H1 (cell line): ENCODE data around the gene DLL1. TPM values are rescaled to one million over a fixed set of nuclear protein-coding genes. Genes with fewer than 3 reads are reported as not detected.

ENCODE experiments used
- CTCF ChIA-PET: fragments of 300-600 bp; sonication (Branson Sonifier 250); formaldehyde crosslinking; loops from one replicate; lab custom pipeline; 2021; ENCODE audit not compliant: partially characterized antibody; lab: Charles Lee
- POLR2A ChIA-PET: fragments of 300-600 bp; sonication (Branson Sonifier 250); formaldehyde crosslinking; loops from one replicate; lab custom pipeline; 2021; ENCODE audit warnings: inconsistent platforms; ENCODE audit not compliant: partially characterized antibody; lab: Charles Lee
- DNase-seq, 2 experiments: peaks; one replicate each; pipeline versions ENCODE4 v3.0.0 to v3.0.0-alpha.2; 2010 to 2022; ENCODE audit warnings: low spot score in 2 of 2, low read depth in 1 of 2, mixed read lengths in 1 of 2
- FAIRE-seq: peaks from 2 replicates; lab custom pipeline; 2011; peaks lifted over from hg19 to GRCh38; lab: Jason Lieb, UNC
- H2AFZ ChIP-seq: 2 replicates; pipeline ENCODE4 v1.8.1; 2012; ENCODE audit warnings: low read length, inconsistent platforms
- H2AK5ac ChIP-seq: 2 replicates; pipeline ENCODE4 v1.6.1; 2013; ENCODE audit warnings: low read depth, low read length
- H2BK120ac ChIP-seq: replicated peaks from 2 replicates; pipeline ENCODE3; 2013; ENCODE audit warnings: low read depth, low read length, inconsistent platforms
- H2BK12ac ChIP-seq: 2 replicates; pipeline ENCODE4 v1.6.1; 2013; ENCODE audit warnings: low read depth, low read length
- H2BK15ac ChIP-seq: 2 replicates; pipeline ENCODE4 v1.6.1; 2013; ENCODE audit warnings: low read length
- H2BK20ac ChIP-seq: 2 replicates; pipeline ENCODE4 v1.6.1; 2013; ENCODE audit warnings: low read length
- H2BK5ac ChIP-seq: 2 replicates; pipeline ENCODE4 v1.6.1; 2013; ENCODE audit warnings: low read depth, low read length
- H3K14ac ChIP-seq: 2 replicates; pipeline ENCODE4 v1.6.1; 2013; ENCODE audit warnings: inconsistent platforms; ENCODE audit not compliant: insufficient read length
- H3K18ac ChIP-seq: 2 replicates; pipeline ENCODE4 v1.6.1; 2013; ENCODE audit warnings: low read length; ENCODE audit errors: extremely low read depth
- H3K23ac ChIP-seq: 2 replicates; pipeline ENCODE4 v1.6.1; 2013; ENCODE audit warnings: inconsistent platforms; ENCODE audit not compliant: insufficient read length
- H3K23me2 ChIP-seq: 2 replicates; pipeline ENCODE4 v1.6.1; 2013; ENCODE audit warnings: low read depth, low read length
- H3K27ac ChIP-seq: 2 replicates; pipeline ENCODE4 v1.6.1; 2011; ENCODE audit warnings: low read depth, low read length, inconsistent platforms
- H3K27me3 ChIP-seq, 4 experiments: replicated peaks in 1 of 4; 1 replicate in 1 of 4; 2 replicates in 3 of 4; pipeline versions ENCODE4 v1.6.1 to v1.8.1; 2011 to 2013; ENCODE audit warnings: low read length in 3 of 4, mild to moderate bottlenecking in 3 of 4, inconsistent platforms in 2 of 4, mixed read lengths in 2 of 4, moderate library complexity in 1 of 4; ENCODE audit not compliant: control insufficient read depth in 3 of 4, insufficient read depth in 3 of 4; ENCODE audit errors: extremely low read depth in 1 of 4
- H3K36me3 ChIP-seq, 4 experiments: 2 replicates each; pipeline versions ENCODE4 v1.6.1 to v1.8.1; 2011 to 2013; ENCODE audit warnings: mild to moderate bottlenecking in 4 of 4, low read length in 3 of 4, moderate library complexity in 2 of 4, control low read depth in 1 of 4, inconsistent platforms in 1 of 4; ENCODE audit not compliant: insufficient read depth in 4 of 4, control insufficient read depth in 2 of 4
- H3K4ac ChIP-seq: replicated peaks from 2 replicates; pipeline ENCODE3; 2013; ENCODE audit warnings: low read length, low read depth, mixed read lengths, inconsistent platforms; ENCODE audit not compliant: insufficient read length
- H3K4me1 ChIP-seq, 4 experiments: replicated peaks in 1 of 4; 1 replicate in 1 of 4; 2 replicates in 3 of 4; pipeline versions ENCODE4 v1.6.1 to v1.8.1; 2011 to 2013; ENCODE audit warnings: low read length in 3 of 4, inconsistent platforms in 2 of 4, mixed read lengths in 1 of 4; ENCODE audit not compliant: insufficient read depth in 4 of 4, control insufficient read depth in 3 of 4
- H3K4me2 ChIP-seq, 2 experiments: 2 replicates each; pipeline versions ENCODE4 v1.6.1 to v1.8.1; 2011 to 2013; ENCODE audit warnings: low read depth in 2 of 2, low read length in 2 of 2, control low read depth in 1 of 2, inconsistent platforms in 1 of 2, mild to moderate bottlenecking in 1 of 2; ENCODE audit not compliant: insufficient read depth in 1 of 2
- H3K4me3 ChIP-seq, 4 experiments: fragments of 200-600, 300-600 bp in 1 of 4; sonication (generic), shearing (Covaris generic), sonication (Bioruptor Twin) in 1 of 4; 2 replicates each; pipeline versions ENCODE4 v1.5.1 to v1.8.1; 2011 to 2016; ENCODE audit warnings: low read length in 4 of 4, low read depth in 3 of 4, control low read depth in 2 of 4, inconsistent platforms in 2 of 4, mild to moderate bottlenecking in 2 of 4, mixed read lengths in 1 of 4, moderate library complexity in 1 of 4; ENCODE audit not compliant: insufficient read depth in 2 of 4; ENCODE audit errors: extremely low read depth in 1 of 4
- H3K56ac ChIP-seq: replicated peaks from 2 replicates; pipeline ENCODE3; 2013; ENCODE audit warnings: low read depth, mild to moderate bottlenecking, mixed read lengths, low read length, inconsistent platforms; ENCODE audit not compliant: insufficient read length
- H3K79me1 ChIP-seq: 2 replicates; pipeline ENCODE4 v1.6.1; 2013; ENCODE audit warnings: low read depth, low read length, control low read depth
- H3K79me2 ChIP-seq, 2 experiments: 2 replicates each; pipeline versions ENCODE4 v1.6.1 to v1.8.1; 2012 to 2013; ENCODE audit warnings: low read length in 2 of 2, mild to moderate bottlenecking in 2 of 2, inconsistent platforms in 1 of 2; ENCODE audit not compliant: insufficient read depth in 2 of 2, control insufficient read depth in 1 of 2
- H3K9ac ChIP-seq, 4 experiments: replicated peaks in 1 of 4; 1 replicate in 1 of 4; 2 replicates in 3 of 4; pipeline versions ENCODE4 v1.6.1 to v1.8.1; 2011 to 2013; ENCODE audit warnings: low read depth in 3 of 4, low read length in 3 of 4, control low read depth in 2 of 4, mild to moderate bottlenecking in 2 of 4, moderate library complexity in 2 of 4, inconsistent platforms in 1 of 4; ENCODE audit errors: extremely low read depth in 1 of 4
- H3K9me3 ChIP-seq, 2 experiments: 2 replicates each; pipeline versions ENCODE4 v1.6.1 to v1.8.1; 2012 to 2013; ENCODE audit warnings: mild to moderate bottlenecking in 2 of 2, moderate library complexity in 2 of 2, control low read depth in 1 of 2, inconsistent platforms in 1 of 2, low read depth in 1 of 2, low read length in 1 of 2, mixed read lengths in 1 of 2; ENCODE audit not compliant: insufficient read depth in 2 of 2
- H4K20me1 ChIP-seq, 2 experiments: replicated peaks in 1 of 2; 2 replicates each; pipeline versions ENCODE3 to v1.8.1; 2011 to 2013; ENCODE audit warnings: inconsistent platforms in 2 of 2, low read length in 2 of 2, mild to moderate bottlenecking in 1 of 2; ENCODE audit not compliant: insufficient read depth in 2 of 2, control insufficient read depth in 1 of 2
- H4K5ac ChIP-seq: 2 replicates; pipeline ENCODE4 v1.6.1; 2013; ENCODE audit warnings: low read length, low read depth, mixed read lengths, inconsistent platforms; ENCODE audit not compliant: insufficient read length
- H4K8ac ChIP-seq: 2 replicates; pipeline ENCODE4 v1.8.0; 2013; ENCODE audit warnings: mild to moderate bottlenecking, moderate library complexity, low read length, inconsistent platforms; ENCODE audit not compliant: insufficient read depth; ENCODE audit errors: extremely low read depth
- H4K91ac ChIP-seq: replicated peaks from 2 replicates; pipeline ENCODE3; 2013; ENCODE audit warnings: low read length, mixed read lengths, inconsistent platforms; ENCODE audit not compliant: insufficient read length
- WGBS, 2 experiments: shearing (Covaris generic) in 1 of 2; methylation state at CpG; one replicate each; pipeline versions ENCODE4 v1.1.6 to v1.1.7; 2013 to 2015; ENCODE audit warnings: low lambda C conversion rate in 2 of 2, mixed read lengths in 2 of 2, inconsistent platforms in 1 of 2, low coverage in 1 of 2, missing lambda C conversion rate in 1 of 2; ENCODE audit not compliant: insufficient replicate concordance in 2 of 2, insufficient coverage in 1 of 2, insufficient read length in 1 of 2; ENCODE audit errors: extremely low coverage in 1 of 2, missing lambda C conversion rate in 1 of 2; 5-methylcytosine and 5-hydroxymethylcytosine counted together
- polyA plus RNA-seq, 7 experiments: library from polyadenylated mRNA; depleted of rRNA in 3 of 7; stranded (reverse) in 5 of 7; unstranded in 2 of 7; fragments of >200 nt in 5 of 7; fragments of 200-250 nt in 2 of 7; gene quantifications; 1 replicate in 5 of 7; 2 replicates in 1 of 7; 4 replicates in 1 of 7; pipeline versions ENCODE4 v1.2.1 to v1.2.3, GENCODE V29; 2011 to 2013; ENCODE audit warnings: missing spikeins in 2 of 7, mixed read lengths in 2 of 7
- total RNA-seq: library from RNA; stranded (reverse); fragmentation: NEBNext Ultra II Directional; extraction: Animal tissue kit (Norgen Biotek cat#: 25700); gene quantifications from 2 replicates; pipeline ENCODE4 v1.2.1, GENCODE V29; 2021

DLL1 gene
- total and polyA plus RNA-seq, 2 of the 8 experiments (the other 6 are each of a cell fraction or from before 2014, with no cell fraction given), result 1.7 to 3.8 TPM

GRCh38 chr6:170250455-170250854 lies 40.4 kb downstream of the DLL1 start:
- Histone ChIP-seq H4K20me1 (no peaks in the 10 kb centered on the region), H3K56ac (no peak overlapping the region), H3K79me1 (no peaks in the 10 kb centered on the region), H3K23ac (no peak overlapping the region), H4K5ac (no peak overlapping the region), H2AFZ (no peak overlapping the region), H3K4ac (no peak overlapping the region), H2BK20ac (no peak overlapping the region), H3K27ac (no peak overlapping the region), H3K9me3 (no peaks in the 10 kb centered on the region), H3K9ac (no peak overlapping the region), H2BK15ac (no peak overlapping the region), H2BK5ac (no peak overlapping the region), H3K4me3 (no peak overlapping the region), H4K91ac (no peak overlapping the region), H2AK5ac (no peak overlapping the region), H2BK120ac (no peak overlapping the region), H2BK12ac (no peak overlapping the region), H3K36me3 (no peaks in the 10 kb centered on the region), H3K4me1 (no peaks in the 10 kb centered on the region; a peak in 2 of 7 replicates), H3K18ac (no peak overlapping the region), H4K8ac (no peak overlapping the region; the same call in 1 of the 2 replicates), H3K4me2 (no peak overlapping the region), H3K79me2 (no peaks in the 10 kb centered on the region), H3K27me3 (no peaks in the 10 kb centered on the region), H3K14ac (no peak overlapping the region), H3K23me2 (no peaks in the 10 kb centered on the region)
- 92% methylated on average over 11 of the region's 11 CpGs; no CpG with 5 or more reads in 1 of the 2 experiments for WGBS, 2 experiments
- CTCF ChIA-PET, result interaction anchor here (0.7 to 4.1 kb wide), 4 partner anchors 11 to 154 kb away, joined by 3 to 14 read pairs (median 3); no protein-coding TSS in a partner anchor
- FAIRE-seq, result no peak
- POLR2A ChIA-PET, result no interaction called here
- DNase-seq, result no peak
